Vagina (tissue), 2 donors: ENCODE data around the gene ABCC8. TPM values are rescaled to one million over a fixed set of nuclear protein-coding genes. Genes with fewer than 3 reads are reported as not detected.

Source experiments
- DNase-seq, 2 donors: peaks; one replicate each; pipeline ENCODE4 v3.0.0-alpha.2; 2017; ENCODE audit errors: extremely low spot score in 2 of 2
- H3K27ac ChIP-seq: fragments of 200-600 bp; sonication (generic); one replicate; pipeline ENCODE4 v1.5.1; 2019
- H3K27me3 ChIP-seq: fragments of 200-600 bp; sonication (generic); one replicate; pipeline ENCODE4 v1.5.1; 2019
- H3K36me3 ChIP-seq, 2 donors: fragments of 200-600 bp; sonication (generic); one replicate each; pipeline ENCODE4 v1.5.1; 2017 to 2019
- H3K4me1 ChIP-seq: fragments of 200-600 bp; sonication (generic); one replicate; pipeline ENCODE4 v1.5.1; 2019
- H3K4me3 ChIP-seq, 2 donors: fragments of 200-600 bp; sonication (generic); 1 replicate in 1 of 2; 2 replicates in 1 of 2; pipeline ENCODE4 v1.5.1; 2016 to 2019
- H3K9me3 ChIP-seq: fragments of 200-600 bp; sonication (generic); one replicate; pipeline ENCODE4 v1.5.1; 2019
- CTCF ChIP-seq, 3 experiments: fragments of 450-650 bp in 2 of 3; fragments of 200-600 bp in 1 of 3; sonication (generic) in 1 of 3; IDR thresholded peaks; one replicate each; pipeline ENCODE4 v1.5.1; 2017 to 2019; ENCODE audit warnings: antibody characterized with exemption in 3 of 3, mild to moderate bottlenecking in 2 of 3, moderate library complexity in 2 of 3
- POLR2A ChIP-seq, 2 donors: fragments of 450-650 bp; IDR thresholded peaks; one replicate each; pipeline ENCODE4 v1.6.1; 2017; ENCODE audit warnings: antibody characterized with exemption in 2 of 2, mild to moderate bottlenecking in 2 of 2, moderate library complexity in 2 of 2
- POLR2AphosphoS5 ChIP-seq, 2 donors: sonication (generic); formaldehyde crosslinking; IDR thresholded peaks; one replicate each; pipeline ENCODE4 v1.9.0; 2017; ENCODE audit warnings: antibody characterized with exemption in 2 of 2, mild to moderate bottlenecking in 2 of 2, low read depth in 1 of 2; ENCODE audit not compliant: insufficient read depth in 1 of 2
- intact Hi-C: fragments of 100-400 bp; cut with DNase I; formaldehyde crosslinking; loops from one replicate; pipeline ENCODE4 v1.15.1; 2023
- total RNA-seq: library from RNA; depleted of rRNA; stranded (reverse); fragments of >200 nt; gene quantifications from one replicate; pipeline ENCODE4 v1.2.3, GENCODE V29; 2016

ABCC8 gene
- total RNA-seq, 1 donor from 2014 or later = 13.0 TPM

- intact Hi-C loops = no loop called here
- H3K27me3 ChIP-seq = no peaks in the 10 kb centered on the region
These were observed 3.4 kb downstream of the ABCC8 start for GRCh38 chr11:17473071-17473744.

GRCh38 chr11:17472467-17472866 is 4.2 kb downstream of the ABCC8 start:
- Histone ChIP-seq H3K4me3 (no peak overlapping the region), H3K27ac (no peak overlapping the region), H3K4me1 (no peaks in the 10 kb centered on the region), H3K9me3 (no peaks in the 10 kb centered on the region), H3K36me3 (no peaks in the 10 kb centered on the region), H3K27me3 (no peaks in the 10 kb centered on the region)
- no peak for TF ChIP-seq CTCF (IDR thresholded peaks at IDR 0.05)
- no peak for TF ChIP-seq POLR2AphosphoS5 (IDR thresholded peaks at IDR 0.05; ENCODE audit: insufficient read depth in 1 of 2, low read depth in 1 of 2)
- TF ChIP-seq POLR2A (IDR thresholded peaks at IDR 0.05) = no peak
- no peak for DNase-seq
- intact Hi-C loops = no loop called here

More at GRCh38 chr11:17473071-17473744, 3.4 kb downstream of the ABCC8 start:
- Histone ChIP-seq H3K9me3 (no peaks in the 10 kb centered on the region), H3K4me1 (no peaks in the 10 kb centered on the region), H3K27ac (no peak overlapping the region), H3K36me3 (no peaks in the 10 kb centered on the region), H3K4me3 (no peak overlapping the region)
- TF ChIP-seq POLR2A (IDR thresholded peaks at IDR 0.05) = no peak
- no peak for TF ChIP-seq CTCF (IDR thresholded peaks at IDR 0.05)
- TF ChIP-seq POLR2AphosphoS5 (IDR thresholded peaks at IDR 0.05; ENCODE audit: insufficient read depth in 1 of 2, low read depth in 1 of 2) = no peak
- DNase-seq = no peak

GRCh38 chr11:17471501-17471900 is 5.1 kb downstream of the ABCC8 start:
- intact Hi-C loops = no loop called here
- Histone ChIP-seq H3K9me3 (no peaks in the 10 kb centered on the region), H3K4me3 (no peak overlapping the region), H3K27ac (no peak overlapping the region), H3K27me3 (no peaks in the 10 kb centered on the region), H3K4me1 (no peaks in the 10 kb centered on the region), H3K36me3 (no peaks in the 10 kb centered on the region)
- TF ChIP-seq POLR2AphosphoS5 (IDR thresholded peaks at IDR 0.05; ENCODE audit: insufficient read depth in 1 of 2, low read depth in 1 of 2) (no peak), CTCF (IDR thresholded peaks at IDR 0.05) (no peak), POLR2A (IDR thresholded peaks at IDR 0.05) (no peak)
- DNase-seq = no peak

- Histone ChIP-seq H3K27ac (no peak overlapping the region), H3K4me1 (no peaks in the 10 kb centered on the region), H3K36me3 (no peaks in the 10 kb centered on the region), H3K4me3 (no peak overlapping the region), H3K9me3 (no peaks in the 10 kb centered on the region), H3K27me3 (no peaks in the 10 kb centered on the region)
- no peak for DNase-seq
- intact Hi-C loops = no loop called here
- TF ChIP-seq POLR2A (IDR thresholded peaks at IDR 0.05) (no peak), POLR2AphosphoS5 (IDR thresholded peaks at IDR 0.05; ENCODE audit: insufficient read depth in 1 of 2, low read depth in 1 of 2) (no peak), CTCF (IDR thresholded peaks at IDR 0.05) (no peak)
These were observed 6.6 kb downstream of the ABCC8 start for GRCh38 chr11:17469998-17470397.

- no peak for TF ChIP-seq CTCF (IDR thresholded peaks at IDR 0.05)
- no peak for TF ChIP-seq POLR2A (IDR thresholded peaks at IDR 0.05)
- TF ChIP-seq POLR2AphosphoS5 (IDR thresholded peaks at IDR 0.05; ENCODE audit: insufficient read depth in 1 of 2, low read depth in 1 of 2) = no peak
These were observed 8.5 kb downstream of the ABCC8 start for GRCh38 chr11:17468122-17468521.

More at GRCh38 chr11:17468122-17468521, 8.5 kb downstream of the ABCC8 start:
- H3K4me1 ChIP-seq = no peaks in the 10 kb centered on the region
- H3K27me3 ChIP-seq = no peaks in the 10 kb centered on the region
- no peak overlapping the region for H3K4me3 ChIP-seq
- H3K36me3 ChIP-seq = no peaks in the 10 kb centered on the region
- no peak for DNase-seq
- H3K27ac ChIP-seq = no peak overlapping the region
- no peaks in the 10 kb centered on the region for H3K9me3 ChIP-seq
- intact Hi-C loops = no loop called here
